ENCODE data around the gene TTC3.

- TF ChIP-seq CTCF (conservative IDR thresholded peaks at IDR 0.05): no peak
- TF ChIP-seq ZFX (IDR thresholded peaks at IDR 0.05): no peak
These were observed 46.6 kb downstream of the TTC3 start for GRCh38 chr21:37119421-37120218.

Data from C4-2B (cell line).